Testis (tissue), 3 donors: Measurements from ENCODE around the gene ZNF334. TPM values are rescaled to one million over a fixed set of nuclear protein-coding genes. Genes with fewer than 3 reads are reported as not detected.

Source experiments
- DNase-seq: peaks from one replicate; pipeline ENCODE4 v3.0.0-alpha.2; 2019
- H3K27ac ChIP-seq, 2 donors: fragments of 200-600 bp; sonication (generic); one replicate each; pipeline ENCODE4 v1.5.1; 2019
- H3K27me3 ChIP-seq: fragments of 200-600 bp; sonication (generic); one replicate; pipeline ENCODE4 v1.5.1; 2019
- H3K36me3 ChIP-seq: fragments of 200-600 bp; sonication (generic); one replicate; pipeline ENCODE4 v1.5.1; 2017; ENCODE audit warnings: low read depth; ENCODE audit errors: missing control alignments
- H3K4me1 ChIP-seq: fragments of 200-600 bp; sonication (generic); one replicate; pipeline ENCODE4 v1.5.1; 2019
- H3K4me3 ChIP-seq, 2 donors: fragments of 200-600 bp; sonication (generic); one replicate each; pipeline ENCODE4 v1.5.1; 2017 to 2019
- H3K9me3 ChIP-seq: fragments of 200-600 bp; sonication (generic); one replicate; pipeline ENCODE4 v1.5.1; 2017
- POLR2A ChIP-seq: fragments of 450-650 bp; IDR thresholded peaks from one replicate; pipeline ENCODE4 v1.6.1; 2017; ENCODE audit warnings: antibody characterized with exemption, mild to moderate bottlenecking, moderate library complexity
- WGBS, 2 donors: methylation state at CpG; one replicate each; pipeline ENCODE4 v1.1.5; 2018; 5-methylcytosine and 5-hydroxymethylcytosine counted together
- intact Hi-C: fragments of 100-400 bp; cut with DNase I; formaldehyde crosslinking; loops from one replicate; pipeline ENCODE4 v1.15.1; 2023; ENCODE audit warnings: low total_unique reads
- polyA plus RNA-seq: library from polyadenylated mRNA; stranded (reverse); fragments of 350-450 nt; fragmentation: Illumina TruSeq; extraction: RNeasy Lipid Tissue Mini Kit (QIAGEN cat#74804); gene quantifications from one replicate; pipeline ENCODE4 v1.2.3, GENCODE V29; 2014; ENCODE audit warnings: low read depth, low replicate concordance; ENCODE audit not compliant: insufficient read depth
- total RNA-seq, 2 donors: library from RNA; depleted of rRNA; stranded (reverse); fragments of >200 nt; gene quantifications; one replicate each; pipeline ENCODE4 v1.2.3, GENCODE V29; 2016
- TF ChIP-seq, protein P1 (sequence below), 3 experiments: fragments of 450-650 bp in 2 of 3; fragments of 200-600 bp in 1 of 3; sonication (generic) in 1 of 3; IDR thresholded peaks; one replicate each; pipeline ENCODE4 v1.5.1; 2016 to 2019; ENCODE audit warnings: antibody characterized with exemption in 3 of 3, mild to moderate bottlenecking in 2 of 3, moderate library complexity in 1 of 3

ZNF334 gene
- total and polyA plus RNA-seq, 3 donors from 2014 or later, result 6.0 to 33.7 (median 26.8) TPM

DNA sequence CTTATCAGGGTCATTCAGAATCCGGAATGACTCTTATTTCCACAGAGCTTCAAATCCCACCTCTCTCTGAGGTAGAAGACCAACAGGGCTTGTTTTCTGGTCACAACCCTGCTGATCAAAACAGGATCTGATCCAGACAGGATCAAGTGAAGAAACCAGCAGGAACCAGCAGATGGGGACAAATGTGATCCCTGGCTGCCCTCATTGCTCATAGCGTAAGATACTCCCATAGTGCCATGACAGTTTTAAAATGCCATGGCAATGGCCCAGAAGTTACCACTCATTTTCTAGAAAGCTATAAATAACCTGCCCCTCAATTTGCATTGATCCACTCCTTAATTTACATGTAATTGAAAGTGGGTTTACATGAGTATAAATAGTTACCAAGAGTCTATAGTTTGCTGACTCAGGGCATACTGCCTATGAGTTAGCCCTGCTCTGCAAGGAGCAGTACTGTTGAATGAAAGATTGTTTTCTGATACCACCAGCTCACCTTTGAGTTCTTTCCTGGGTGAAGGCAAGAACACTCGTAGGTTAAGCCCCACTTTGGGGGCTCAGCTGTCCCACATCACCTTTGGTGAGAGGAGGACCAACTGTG is 6.2 kb upstream of the ZNF334 start:
- H3K9me3 ChIP-seq, result no peaks in the 10 kb centered on the region
- intact Hi-C loops, result no loop called here
- TF ChIP-seq POLR2A, result no peak
- TF ChIP-seq, protein P1, sequence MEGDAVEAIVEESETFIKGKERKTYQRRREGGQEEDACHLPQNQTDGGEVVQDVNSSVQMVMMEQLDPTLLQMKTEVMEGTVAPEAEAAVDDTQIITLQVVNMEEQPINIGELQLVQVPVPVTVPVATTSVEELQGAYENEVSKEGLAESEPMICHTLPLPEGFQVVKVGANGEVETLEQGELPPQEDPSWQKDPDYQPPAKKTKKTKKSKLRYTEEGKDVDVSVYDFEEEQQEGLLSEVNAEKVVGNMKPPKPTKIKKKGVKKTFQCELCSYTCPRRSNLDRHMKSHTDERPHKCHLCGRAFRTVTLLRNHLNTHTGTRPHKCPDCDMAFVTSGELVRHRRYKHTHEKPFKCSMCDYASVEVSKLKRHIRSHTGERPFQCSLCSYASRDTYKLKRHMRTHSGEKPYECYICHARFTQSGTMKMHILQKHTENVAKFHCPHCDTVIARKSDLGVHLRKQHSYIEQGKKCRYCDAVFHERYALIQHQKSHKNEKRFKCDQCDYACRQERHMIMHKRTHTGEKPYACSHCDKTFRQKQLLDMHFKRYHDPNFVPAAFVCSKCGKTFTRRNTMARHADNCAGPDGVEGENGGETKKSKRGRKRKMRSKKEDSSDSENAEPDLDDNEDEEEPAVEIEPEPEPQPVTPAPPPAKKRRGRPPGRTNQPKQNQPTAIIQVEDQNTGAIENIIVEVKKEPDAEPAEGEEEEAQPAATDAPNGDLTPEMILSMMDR (IDR thresholded peaks at IDR 0.05), result no peak
- H3K27me3 ChIP-seq, result no peaks in the 10 kb centered on the region
- H3K36me3 ChIP-seq, result no peaks in the 10 kb centered on the region
- H3K27ac ChIP-seq, result no peak overlapping the region
- H3K4me3 ChIP-seq, result no peak overlapping the region
- DNase-seq, result no peak
- H3K4me1 ChIP-seq, result no peaks in the 10 kb centered on the region
- WGBS, 2 donors, result 81 to 82% methylated on average over 3 of the region's 3 CpGs

DNA sequence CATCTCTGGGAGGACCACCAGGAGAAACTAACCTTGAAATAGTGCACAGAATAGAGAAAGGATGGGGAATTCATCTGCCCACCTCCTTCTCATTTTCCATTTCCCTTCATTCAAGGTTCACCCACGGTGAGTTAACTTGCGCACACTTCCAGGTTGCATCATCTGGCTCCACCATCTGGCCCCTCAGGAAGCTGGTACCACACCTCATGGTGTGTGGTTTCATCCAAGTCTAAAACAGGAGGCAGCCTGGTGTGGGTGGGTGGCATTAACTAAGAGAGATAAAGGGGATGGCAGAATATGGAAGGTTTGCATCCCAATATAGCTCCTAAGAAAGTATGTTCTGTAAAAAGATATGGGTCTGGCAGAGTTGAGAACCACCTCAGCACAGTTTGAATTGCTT is 3.8 kb downstream of the ZNF334 start:
- DNase-seq, result no peak
- H3K4me1 ChIP-seq, result no peaks in the 10 kb centered on the region
- intact Hi-C loops, result no loop called here
- H3K4me3 ChIP-seq, result no peak overlapping the region
- no peak overlapping the region for H3K27ac ChIP-seq
- no peaks in the 10 kb centered on the region for H3K27me3 ChIP-seq
- no peaks in the 10 kb centered on the region for H3K9me3 ChIP-seq
- no peak for TF ChIP-seq POLR2A
- TF ChIP-seq, protein P1 (IDR thresholded peaks at IDR 0.05), result no peak
- WGBS, 2 donors, result 85 to 88% methylated on average over 2 of the region's 2 CpGs
- no peaks in the 10 kb centered on the region for H3K36me3 ChIP-seq

GRCh38 chr20:46507760-46508407 is 5.5 kb downstream of the ZNF334 start:
- no peaks in the 10 kb centered on the region for H3K27me3 ChIP-seq
- H3K27ac ChIP-seq, result no peak overlapping the region
- no peaks in the 10 kb centered on the region for H3K4me1 ChIP-seq
- DNase-seq, result no peak
- intact Hi-C loops, result no loop called here
- H3K4me3 ChIP-seq, result no peak overlapping the region
- H3K9me3 ChIP-seq, result no peaks in the 10 kb centered on the region
- WGBS, 2 donors, result 90 to 91% methylated on average over 4 of the region's 4 CpGs
- no peaks in the 10 kb centered on the region for H3K36me3 ChIP-seq
- TF ChIP-seq, protein P1 (IDR thresholded peaks at IDR 0.05), result no peak
- TF ChIP-seq POLR2A, result no peak

DNA sequence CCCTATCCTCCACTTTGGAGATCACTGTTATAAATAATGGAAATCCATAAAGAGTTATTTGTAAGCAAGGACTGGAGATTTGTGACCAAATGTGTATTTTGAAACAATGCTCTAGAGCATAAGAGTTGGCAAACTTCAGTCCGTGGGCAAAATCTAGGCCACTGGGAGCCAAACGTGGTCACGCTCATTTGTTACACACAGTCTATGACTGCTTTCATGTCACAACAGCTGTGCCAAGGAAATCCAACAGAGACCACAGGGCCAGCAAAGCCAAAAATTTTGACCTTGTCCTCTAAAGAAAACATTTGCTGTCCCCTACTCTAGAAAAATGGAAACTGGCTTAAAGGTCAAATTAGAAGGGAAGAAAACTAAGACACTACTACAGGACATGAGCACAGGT is 7.9 kb downstream of the ZNF334 start:
- Histone ChIP-seq H3K4me1 (no peaks in the 10 kb centered on the region), H3K27me3 (no peaks in the 10 kb centered on the region), H3K4me3 (no peak overlapping the region), H3K36me3 (no peaks in the 10 kb centered on the region), H3K27ac (no peak overlapping the region), H3K9me3 (no peaks in the 10 kb centered on the region)
- WGBS, 2 donors, result 84 to 92% methylated on average over 3 of the region's 3 CpGs
- intact Hi-C loops, result no loop called here
- no peak for DNase-seq
- no peak for TF ChIP-seq POLR2A

- Histone ChIP-seq H3K27me3 (no peaks in the 10 kb centered on the region), H3K36me3 (no peaks in the 10 kb centered on the region), H3K4me3 (no peak overlapping the region), H3K9me3 (no peaks in the 10 kb centered on the region), H3K4me1 (no peaks in the 10 kb centered on the region), H3K27ac (no peak overlapping the region)
- WGBS, 2 donors, result 93 to 99% methylated on average over 6 of the region's 6 CpGs
- DNase-seq, result no peak
- intact Hi-C loops, result no loop called here
- TF ChIP-seq, protein P1 (IDR thresholded peaks at IDR 0.05), result no peak
- TF ChIP-seq POLR2A, result no peak
These were observed 11.4 kb downstream of the ZNF334 start for GRCh38 chr20:46501961-46502360.
